Measurements from ENCODE around the gene RSRC2.
"Not testable (repeated sequence)": the region's sequence is repeated elsewhere in the genome, so short reads cannot be mapped to it uniquely, and the experiment has no call there.

RSRC2 gene

GRCh38 chr12:122526683-122527477 lies at the start of gene RSRC2, which contains the start of gene KNTC1:
Gene RSRC2, minus strand, starts transcription at chr12:122526936. Its CDS starts 83 bp downstream, at chr12:122526853.
Gene KNTC1, plus strand, starts transcription at chr12:122527249. Its CDS starts 2,815 bp downstream, at chr12:122530064.
- TF ChIP-seq ZNF274 (IDR thresholded peaks at IDR 0.05; ENCODE audit: low read depth, low read length): no peak
- peak within 1 kb of the TSS; percentile 99 for H3K4me3 ChIP-seq (ENCODE audit: low read length)

DNA sequence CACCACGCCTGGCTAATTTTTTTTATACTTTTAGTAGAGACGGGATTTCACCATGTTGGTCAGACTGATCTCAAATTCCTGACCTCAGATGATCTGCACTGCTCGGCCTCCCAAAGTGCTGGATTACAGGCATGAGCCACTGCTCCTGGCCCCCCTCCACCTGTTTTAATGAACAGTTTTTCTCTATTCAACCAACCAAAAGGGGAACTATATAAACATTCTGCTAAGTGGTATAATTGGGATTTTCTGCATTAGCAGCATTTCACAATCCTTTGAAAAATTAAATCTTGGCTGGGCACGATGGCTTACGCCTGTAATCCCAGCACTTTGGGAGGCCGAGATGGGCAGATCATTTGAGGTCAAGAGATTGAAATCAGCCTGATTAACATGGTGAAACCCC lies 45.1 kb upstream of the RSRC2 start:
- no peak overlapping the region for H3K4me3 ChIP-seq (ENCODE audit: low read length)
- TF ChIP-seq ZNF274 (IDR thresholded peaks at IDR 0.05; ENCODE audit: low read depth, low read length): no peak

DNA sequence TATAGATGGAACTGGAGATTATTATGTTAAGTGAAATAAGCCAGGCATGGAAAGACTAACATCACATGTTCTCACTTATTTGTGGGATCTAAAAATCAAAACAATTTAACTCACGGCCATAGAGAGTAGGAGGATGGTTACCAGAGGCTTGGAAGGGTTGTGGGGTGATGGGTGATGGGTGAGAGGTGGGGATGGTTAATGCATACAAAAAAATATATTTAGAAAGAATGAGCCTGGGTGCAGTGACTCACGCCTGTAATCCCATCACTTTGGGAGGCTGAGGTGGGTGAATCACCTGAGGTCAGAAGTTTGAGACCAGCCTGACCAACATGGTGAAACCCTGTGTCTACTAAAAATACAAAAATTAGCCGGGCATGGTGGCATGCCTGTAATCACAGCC lies 43.3 kb upstream of the RSRC2 start:
- not testable (repeated sequence) for H3K4me3 ChIP-seq (ENCODE audit: low read length)

GRCh38 chr12:122569288-122569687 lies 42.6 kb upstream of the RSRC2 start:
- TF ChIP-seq ZNF274 (IDR thresholded peaks at IDR 0.05; ENCODE audit: low read depth, low read length): no peak
- H3K4me3 ChIP-seq (ENCODE audit: low read length): no peak overlapping the region

GRCh38 chr12:122566816-122567215 lies 40.1 kb upstream of the RSRC2 start:
- H3K4me3 ChIP-seq (ENCODE audit: low read length): not testable (repeated sequence)

- no peak for TF ChIP-seq ZNF274 (IDR thresholded peaks at IDR 0.05; ENCODE audit: low read depth, low read length)
- H3K4me3 ChIP-seq (ENCODE audit: low read length): no peak overlapping the region
Observed at GRCh38 chr12:122563361-122563760, 36.6 kb upstream of the RSRC2 start.

GRCh38 chr12:122560138-122560537 lies 33.4 kb upstream of the RSRC2 start:
- TF ChIP-seq ZNF274 (IDR thresholded peaks at IDR 0.05; ENCODE audit: low read depth, low read length): no peak
- H3K4me3 ChIP-seq (ENCODE audit: low read length): no peak overlapping the region

- no peak for TF ChIP-seq ZNF274 (IDR thresholded peaks at IDR 0.05; ENCODE audit: low read depth, low read length)
Observed at GRCh38 chr12:122558745-122559641, 32.3 kb upstream of the RSRC2 start.

GRCh38 chr12:122547330-122547729 lies 20.6 kb upstream of the RSRC2 start:
- TF ChIP-seq ZNF274 (IDR thresholded peaks at IDR 0.05; ENCODE audit: low read depth, low read length): no peak
- no peak overlapping the region for H3K4me3 ChIP-seq (ENCODE audit: low read length)

More at GRCh38 chr12:122558745-122559641, 32.3 kb upstream of the RSRC2 start:
- no peak overlapping the region for H3K4me3 ChIP-seq (ENCODE audit: low read length)

- peak overlapping the region; percentile 54; the same call in 1 of the 2 replicates for H3K4me3 ChIP-seq (ENCODE audit: low read length)
- no peak for TF ChIP-seq ZNF274 (IDR thresholded peaks at IDR 0.05; ENCODE audit: low read depth, low read length)
Observed at GRCh38 chr12:122545855-122546254, 19.1 kb upstream of the RSRC2 start.

- TF ChIP-seq ZNF274 (IDR thresholded peaks at IDR 0.05; ENCODE audit: low read depth, low read length): no peak
- no peak overlapping the region for H3K4me3 ChIP-seq (ENCODE audit: low read length)
Observed at GRCh38 chr12:122544537-122544936, 17.8 kb upstream of the RSRC2 start.

DNA sequence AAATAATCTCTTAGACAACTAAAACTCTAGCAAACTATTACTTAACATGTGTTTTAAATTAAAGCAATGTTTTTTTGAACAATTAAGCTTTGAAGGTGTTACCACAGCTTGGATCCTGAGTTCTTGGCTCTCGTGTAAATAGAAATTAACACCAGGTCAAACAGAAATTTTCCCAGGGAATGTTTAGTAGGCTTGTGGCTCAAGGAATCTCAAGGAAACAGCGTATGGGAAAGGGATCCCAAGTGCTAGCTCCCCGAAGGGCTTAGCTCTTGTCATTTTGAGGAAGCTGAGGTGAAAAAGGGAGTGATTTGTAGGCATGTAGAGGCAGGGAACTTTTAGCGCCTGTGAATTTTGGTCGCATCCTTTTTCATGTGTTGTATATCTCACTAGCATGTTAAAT lies 11.8 kb upstream of the RSRC2 start:
- TF ChIP-seq ZNF274 (IDR thresholded peaks at IDR 0.05; ENCODE audit: low read depth, low read length): no peak
- H3K4me3 ChIP-seq (ENCODE audit: low read length): no peak overlapping the region

DNA sequence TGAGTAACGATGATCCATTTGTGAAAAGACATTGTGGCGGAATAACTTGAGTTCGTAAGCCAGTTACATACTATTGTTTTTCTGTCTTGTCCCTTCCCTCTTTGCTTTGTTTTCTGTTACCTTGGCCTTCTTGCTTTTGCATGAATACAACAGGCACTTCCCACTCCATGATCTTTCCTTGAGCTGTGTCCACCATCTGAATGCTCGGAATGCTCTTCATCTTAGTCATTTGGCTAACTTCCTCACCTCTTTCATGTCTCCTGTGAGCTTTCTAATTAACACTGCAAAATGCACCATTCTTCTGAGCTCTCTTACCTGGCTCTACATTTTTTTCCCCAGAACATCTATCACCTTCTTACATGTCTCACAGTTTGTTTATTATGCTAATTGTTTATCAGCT lies 10.3 kb upstream of the RSRC2 start:
- TF ChIP-seq ZNF274 (IDR thresholded peaks at IDR 0.05; ENCODE audit: low read depth, low read length): no peak
- H3K4me3 ChIP-seq (ENCODE audit: low read length): no peak overlapping the region

GRCh38 chr12:122533856-122534255 lies 7.1 kb upstream of the RSRC2 start:
- no peak for TF ChIP-seq ZNF274 (IDR thresholded peaks at IDR 0.05; ENCODE audit: low read depth, low read length)
- H3K4me3 ChIP-seq (ENCODE audit: low read length): no peak overlapping the region

DNA sequence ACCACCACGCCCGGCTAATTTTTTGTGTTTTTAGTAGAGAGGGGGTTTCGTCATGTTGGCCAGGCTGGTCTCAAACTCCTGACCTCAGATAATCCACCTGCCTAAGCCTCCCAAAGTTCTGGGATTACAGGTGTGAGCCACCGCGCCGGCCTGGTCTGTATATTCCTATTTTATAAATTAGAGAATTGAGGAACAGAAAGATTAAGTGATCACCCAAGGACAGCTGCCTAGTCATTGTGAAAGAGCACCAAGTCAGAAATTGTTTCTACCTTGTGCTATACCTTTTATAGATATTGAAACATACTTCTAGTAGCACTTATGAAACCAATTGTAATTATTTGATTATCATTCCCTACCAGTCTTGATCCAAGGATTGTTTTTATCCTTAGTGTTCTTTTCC lies 2.3 kb upstream of the RSRC2 start:
- H3K4me3 ChIP-seq (ENCODE audit: low read length): peak overlapping the region; percentile 32; the same call in 1 of the 2 replicates
- TF ChIP-seq ZNF274 (IDR thresholded peaks at IDR 0.05; ENCODE audit: low read depth, low read length): no peak

All from GM08714 (cell line).